PFSK-1 (cell line): ENCODE data around the gene RFPL2.

ENCODE experiments used
- FOXP2 ChIP-seq: optimal IDR thresholded peaks from 2 replicates; pipeline ENCODE3; 2011; ENCODE audit warnings: borderline replicate concordance, control low read depth, inconsistent platforms; ENCODE audit not compliant: insufficient read depth; ENCODE audit errors: extremely low read length, extremely low read depth
- POLR2AphosphoS5 ChIP-seq: IDR thresholded peaks from 2 replicates; pipeline ENCODE4 v1.6.1; 2012; ENCODE audit warnings: low read depth, mild to moderate bottlenecking, control low read depth, low read length, moderate library complexity
- SIN3A ChIP-seq: IDR thresholded peaks from 2 replicates; pipeline ENCODE4 v1.6.1; 2012; ENCODE audit warnings: mild to moderate bottlenecking, low read length, moderate library complexity, borderline replicate concordance; ENCODE audit not compliant: insufficient read depth
- TAF1 ChIP-seq: IDR thresholded peaks from 2 replicates; pipeline ENCODE4 v1.6.1; 2012; ENCODE audit warnings: low read length, control low read depth, borderline replicate concordance; ENCODE audit not compliant: insufficient read depth
- TF ChIP-seq, protein P1 (sequence below), 2 experiments: IDR thresholded peaks; 2 replicates each; pipeline versions ENCODE4 v1.6.1 to v1.8.0; 2011 to 2012; ENCODE audit warnings: low read depth in 2 of 2, low read length in 2 of 2, control low read depth in 1 of 2, inconsistent platforms in 1 of 2, mild to moderate bottlenecking in 1 of 2, moderate library complexity in 1 of 2; ENCODE audit not compliant: insufficient read depth in 1 of 2

RFPL2 gene

GRCh38 chr22:32232191-32232830 is 27.4 kb upstream of the RFPL2 start:
- TF ChIP-seq TAF1 (no peak), POLR2AphosphoS5 (no peak), SIN3A (no peak)
- TF ChIP-seq, protein P1, sequence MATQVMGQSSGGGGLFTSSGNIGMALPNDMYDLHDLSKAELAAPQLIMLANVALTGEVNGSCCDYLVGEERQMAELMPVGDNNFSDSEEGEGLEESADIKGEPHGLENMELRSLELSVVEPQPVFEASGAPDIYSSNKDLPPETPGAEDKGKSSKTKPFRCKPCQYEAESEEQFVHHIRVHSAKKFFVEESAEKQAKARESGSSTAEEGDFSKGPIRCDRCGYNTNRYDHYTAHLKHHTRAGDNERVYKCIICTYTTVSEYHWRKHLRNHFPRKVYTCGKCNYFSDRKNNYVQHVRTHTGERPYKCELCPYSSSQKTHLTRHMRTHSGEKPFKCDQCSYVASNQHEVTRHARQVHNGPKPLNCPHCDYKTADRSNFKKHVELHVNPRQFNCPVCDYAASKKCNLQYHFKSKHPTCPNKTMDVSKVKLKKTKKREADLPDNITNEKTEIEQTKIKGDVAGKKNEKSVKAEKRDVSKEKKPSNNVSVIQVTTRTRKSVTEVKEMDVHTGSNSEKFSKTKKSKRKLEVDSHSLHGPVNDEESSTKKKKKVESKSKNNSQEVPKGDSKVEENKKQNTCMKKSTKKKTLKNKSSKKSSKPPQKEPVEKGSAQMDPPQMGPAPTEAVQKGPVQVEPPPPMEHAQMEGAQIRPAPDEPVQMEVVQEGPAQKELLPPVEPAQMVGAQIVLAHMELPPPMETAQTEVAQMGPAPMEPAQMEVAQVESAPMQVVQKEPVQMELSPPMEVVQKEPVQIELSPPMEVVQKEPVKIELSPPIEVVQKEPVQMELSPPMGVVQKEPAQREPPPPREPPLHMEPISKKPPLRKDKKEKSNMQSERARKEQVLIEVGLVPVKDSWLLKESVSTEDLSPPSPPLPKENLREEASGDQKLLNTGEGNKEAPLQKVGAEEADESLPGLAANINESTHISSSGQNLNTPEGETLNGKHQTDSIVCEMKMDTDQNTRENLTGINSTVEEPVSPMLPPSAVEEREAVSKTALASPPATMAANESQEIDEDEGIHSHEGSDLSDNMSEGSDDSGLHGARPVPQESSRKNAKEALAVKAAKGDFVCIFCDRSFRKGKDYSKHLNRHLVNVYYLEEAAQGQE (IDR thresholded peaks at IDR 0.05; ENCODE audit: insufficient read depth in 1 of 2, low read depth in 2 of 2, low read length in 2 of 2), result no peak

- TF ChIP-seq POLR2AphosphoS5 (no peak), FOXP2 (no peak), SIN3A (no peak), TAF1 (no peak)
- TF ChIP-seq, protein P1 (IDR thresholded peaks at IDR 0.05; ENCODE audit: insufficient read depth in 1 of 2, low read depth in 2 of 2, low read length in 2 of 2), result no peak
Measured at GRCh38 chr22:32226326-32227104, 21.6 kb upstream of the RFPL2 start.

- TF ChIP-seq TAF1 (no peak), SIN3A (no peak), POLR2AphosphoS5 (no peak), FOXP2 (no peak)
- TF ChIP-seq, protein P1 (IDR thresholded peaks at IDR 0.05; ENCODE audit: insufficient read depth in 1 of 2, low read depth in 2 of 2, low read length in 2 of 2), result no peak
Measured at GRCh38 chr22:32222991-32223390, 18.1 kb upstream of the RFPL2 start.

- no peak for TF ChIP-seq TAF1
- no peak for TF ChIP-seq POLR2AphosphoS5
- TF ChIP-seq FOXP2, result no peak
- TF ChIP-seq, protein P1 (IDR thresholded peaks at IDR 0.05; ENCODE audit: insufficient read depth in 1 of 2, low read depth in 2 of 2, low read length in 2 of 2), result no peak
- TF ChIP-seq SIN3A, result no peak
Measured at GRCh38 chr22:32219026-32219425, 14.2 kb upstream of the RFPL2 start.
